Activated CD4-positive, alpha-beta T cell treated with anti-CD3 and anti-CD28 coated beads, Interleukin-2, amount 50 U/mL, for 16 hours (primary cell): Measurements from ENCODE around the gene C5AR2.

Experiments used
- DNase-seq: peaks from one replicate; pipeline ENCODE4 v3.0.0-alpha.2; 2020

The C5AR2 gene

DNA sequence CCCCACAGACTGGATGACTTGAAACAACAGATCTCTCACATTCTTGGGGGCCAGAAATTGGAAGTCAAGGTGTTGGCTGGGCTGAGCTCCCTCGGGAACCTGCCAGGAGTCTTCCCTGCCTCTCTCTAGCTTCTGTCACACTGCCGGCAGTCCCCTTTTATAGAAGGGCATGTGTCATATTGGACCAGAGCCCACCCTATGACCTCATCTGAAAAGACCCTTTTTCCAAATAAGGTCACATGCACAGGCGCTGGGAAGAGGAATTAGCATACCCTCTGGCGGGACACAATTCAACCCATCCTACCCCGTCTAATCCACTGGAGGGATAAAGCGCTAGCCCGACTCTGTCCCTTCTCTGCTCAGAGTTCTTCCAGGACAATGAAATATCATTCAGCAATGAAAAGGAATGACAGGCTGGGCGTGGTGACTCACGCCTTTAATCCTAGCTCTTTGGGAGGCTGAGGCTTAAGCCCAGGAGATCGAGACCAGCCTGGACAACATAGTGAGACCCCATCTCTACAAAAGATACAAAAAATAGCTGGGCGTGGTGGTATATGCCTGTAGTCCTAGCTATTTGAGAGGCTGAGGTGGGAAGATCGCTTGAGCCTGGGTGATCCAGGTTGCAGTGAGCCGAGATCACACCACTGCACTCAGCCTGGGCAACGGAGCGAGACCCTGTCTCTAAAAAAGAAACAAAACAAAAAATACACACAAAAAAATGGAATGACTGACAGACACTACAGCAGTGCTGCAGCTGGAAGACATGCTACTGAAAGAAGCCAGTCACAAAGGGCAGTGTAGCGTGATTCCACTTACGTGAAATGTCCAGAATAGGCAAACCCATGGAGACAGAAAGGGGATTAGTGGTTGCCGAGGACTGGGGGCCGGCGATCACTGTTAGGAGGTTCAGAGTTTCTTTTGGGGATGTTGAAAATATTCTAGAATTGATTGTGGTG, 58.8 kb downstream of the C5AR2 start:
- no peak for DNase-seq

DNA sequence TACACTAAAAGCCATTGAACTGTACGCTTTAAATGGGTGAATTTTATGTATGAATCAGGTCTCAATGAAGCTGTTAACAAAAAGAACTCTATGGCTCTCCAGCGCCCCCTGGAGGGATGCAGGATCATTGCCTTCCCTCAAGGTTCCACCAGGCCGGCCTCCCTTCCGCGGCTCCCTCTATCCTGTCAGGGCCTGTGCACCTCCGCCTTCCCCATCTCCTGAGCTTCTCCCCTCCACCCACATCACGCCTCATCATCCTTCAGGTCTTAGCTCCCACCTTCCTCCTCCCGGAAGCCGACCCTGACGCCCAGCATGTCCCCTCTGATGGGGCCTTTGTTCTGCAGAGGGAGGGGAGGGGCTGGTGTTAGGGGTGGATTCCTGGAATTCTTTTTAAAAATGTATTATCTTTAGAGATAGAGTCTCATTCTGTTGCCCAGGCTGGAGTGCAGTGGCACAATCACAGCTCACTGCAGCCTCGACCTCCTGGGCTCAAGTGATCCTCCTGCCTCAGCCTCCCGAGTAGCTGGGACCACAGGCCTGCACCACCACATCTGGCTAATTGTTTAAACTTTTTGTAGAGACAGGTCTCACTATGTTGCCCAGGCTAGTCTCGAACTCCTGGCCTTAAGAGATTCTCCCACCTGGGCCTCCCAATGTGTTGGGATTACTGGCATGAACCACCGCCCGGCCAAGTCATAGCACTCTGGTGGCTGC, 59.7 kb downstream of the C5AR2 start:
- DNase-seq = peak; percentile 83
